Heart left ventricle (tissue), 16 donors: ENCODE data around the gene OR7A5. TPM values are rescaled to one million over a fixed set of nuclear protein-coding genes. Genes with fewer than 3 reads are reported as not detected.

Source experiments
- ATAC-seq, 4 donors: fragments of 200-7000 bp; cut with Tn5 transposase; one replicate each; pipeline ENCODE4 v1.9.1; 2020 to 2022; ENCODE audit warnings: moderate library complexity in 4 of 4, mild to moderate bottlenecking in 3 of 4, moderate number of reproducible peaks in 1 of 4
- DNase-seq, 5 donors: peaks; one replicate each; pipeline ENCODE4 v3.0.0-alpha.2; 2020
- H3K27ac ChIP-seq, 12 donors: fragments of 200-600 bp; sonication (generic) in 4 of 12; one replicate each; pipeline versions ENCODE4 v1.5.0 to v1.8.0; 2016 to 2022; ENCODE audit warnings: mild to moderate bottlenecking in 2 of 12
- H3K27me3 ChIP-seq, 9 donors: fragments of 200-600 bp; sonication (generic) in 2 of 9; one replicate each; pipeline versions ENCODE4 v1.5.1 to v1.8.0; 2016 to 2022; ENCODE audit warnings: mild to moderate bottlenecking in 3 of 9
- H3K36me3 ChIP-seq, 9 donors: fragments of 200-600 bp; sonication (generic) in 2 of 9; one replicate each; pipeline versions ENCODE4 v1.5.0 to v1.8.0; 2018 to 2022; ENCODE audit warnings: mild to moderate bottlenecking in 2 of 9
- H3K4me1 ChIP-seq, 12 donors: fragments of 200-600 bp; sonication (generic) in 4 of 12; one replicate each; pipeline versions ENCODE4 v1.5.0 to v1.8.0; 2016 to 2022; ENCODE audit warnings: mild to moderate bottlenecking in 3 of 12
- H3K4me3 ChIP-seq, 12 donors: fragments of 200-600 bp; sonication (generic) in 4 of 12; one replicate each; pipeline versions ENCODE4 v1.5.0 to v1.8.0; 2017 to 2022; ENCODE audit warnings: mild to moderate bottlenecking in 9 of 12, moderate library complexity in 4 of 12
- H3K9me3 ChIP-seq, 12 donors: fragments of 200-600 bp; sonication (generic) in 4 of 12; one replicate each; pipeline versions ENCODE4 v1.5.0 to v1.8.0; 2016 to 2022; ENCODE audit warnings: mild to moderate bottlenecking in 1 of 12
- CTCF ChIP-seq, 12 donors: fragments of 200-600 bp; sonication (generic) in 4 of 12; IDR thresholded peaks; one replicate each; pipeline versions ENCODE4 v1.5.0 to v1.8.0; 2018 to 2022; ENCODE audit warnings: antibody characterized with exemption in 12 of 12, mild to moderate bottlenecking in 5 of 12
- POLR2A ChIP-seq, 2 donors: fragments of 450-650 bp; IDR thresholded peaks; one replicate each; pipeline ENCODE4 v1.6.1; 2017; ENCODE audit warnings: antibody characterized with exemption in 2 of 2, mild to moderate bottlenecking in 2 of 2, moderate library complexity in 2 of 2
- WGBS, 4 donors: extraction: QIAGEN DNeasy Blood & Tissue Kit in 2 of 4; methylation state at CpG; one replicate each; pipeline versions ENCODE4 v1.1.5 to v1.1.7; 2013 to 2018; 5-methylcytosine and 5-hydroxymethylcytosine counted together
- intact Hi-C, 10 donors: fragments of 100-400 bp; cut with DNase I; formaldehyde crosslinking; loops; one replicate each; pipeline versions ENCODE4 v1.11.1 to v1.14.2; 2022
- long read RNA-seq, 3 donors: library from polyadenylated mRNA; unstranded; transcript quantifications; one replicate each; pipeline ENCODE4 v2.0.0, GENCODE V29; 2020 to 2021
- polyA plus RNA-seq, 2 donors: library from polyadenylated mRNA; stranded (reverse); fragments of 200-250 nt; gene quantifications; one replicate each; pipeline ENCODE4 v1.2.3, GENCODE V29; 2013
- total RNA-seq, 9 donors: library from RNA; depleted of rRNA in 2 of 9; stranded (reverse); fragments of >200 nt in 2 of 9; fragmentation: NEBNext Ultra II Directional in 3 of 9; extraction: Animal tissue kit (Norgen Biotek cat#: 25700) in 3 of 9; gene quantifications; one replicate each; pipeline versions ENCODE4 v1.1.0 to v1.2.4, GENCODE V29; 2016 to 2023
- donor health status: ischemic (EF 13 %, LVEDD 7.1; RV severe dilation, severe dysfunction).
- donor health status: healthy with polysubstance abuse.
- donor health status: DM: no; HTN: yes; CAD: no.
- donor health status: DM: no; HTN: no; CAD: no.
- donor health status: ischemic (EF 25% LVEDD 6.9; RV normal size, moderate dysfunction).
- donor health status: ischemic (EF 25% LVEDD 5.7; RV mildly dilated, moderate dysfunction).
- donor health status: healthy.
- donor health status: DM: yes; HTN: yes; CAD: no.
- donor health status: ischemic (EF 35%, LVEDD 5.7; RV mildly dilated, moderate dysfunction).
- donor health status: nonischemic (EF 11% LVEDD 7.7; RV severe dilation, severe dysfunction).
- donor health status: DM: yes; HTN: yes; CAD: no.
- donor health status: PGD.
- donor health status: ischemic (EF 29% LVEDD 5.4; RV normal size, mild dysfunction).
- donor health status: nonischemic (EF 23%, LVEDD 6.1; RV moderate dilation, normal function).

OR7A5 gene
- not detected for total RNA-seq
- polyA plus RNA-seq, result not detected
- long read RNA-seq, donor 1, result 0 reads
- long read RNA-seq, donor 2, result 0 reads
- long read RNA-seq, donor 3, result 0 reads

GRCh38 chr19:14835011-14835410, at the start of gene OR7A5, which contains the start of gene OR7C1:
Gene OR7A5, minus strand, starts transcription at chr19:14835185. Its CDS starts 6,944 bp downstream, at chr19:14828241.
Gene OR7C1, minus strand, starts transcription at chr19:14835185. Its CDS starts 35,049 bp downstream, at chr19:14800136.
- ATAC-seq (peak in 2 of 4 donors; percentile 32 to 45), DNase-seq (no peak)
- peaks cover 0 to 6% (median 0%) of the 10 kb centered on the region in 9 donors for H3K27me3 ChIP-seq
- no peaks in the 10 kb centered on the region for H3K36me3 ChIP-seq
- TF ChIP-seq POLR2A (IDR thresholded peaks at IDR 0.05) (no peak), CTCF (IDR thresholded peaks at IDR 0.05) (no peak)
- H3K4me1 ChIP-seq, result no peaks in the 10 kb centered on the region
- WGBS, 4 donors, result 8 to 16% (median 11%) methylated on average over 1 of the region's 1 CpG
- intact Hi-C loops, result no loop called here
- H3K9me3 ChIP-seq, result peaks cover 0 to 9% (median 0%) of the 10 kb centered on the region in 12 donors
- no peak within 1 kb of the TSS for H3K4me3 ChIP-seq
- peak within 1 kb of the TSS in 4 of 12 donors; percentile 16 to 55 (median 23) for H3K27ac ChIP-seq

- Histone ChIP-seq H3K27ac (no peak overlapping the region), H3K4me3 (no peak overlapping the region), H3K9me3 (peaks cover 0 to 13% (median 0%) of the 10 kb centered on the region in 12 donors), H3K36me3 (no peaks in the 10 kb centered on the region), H3K4me1 (no peaks in the 10 kb centered on the region), H3K27me3 (peaks cover 0 to 11% (median 0%) of the 10 kb centered on the region in 9 donors)
- TF ChIP-seq CTCF (IDR thresholded peaks at IDR 0.05) (peak in 10 of 12 donors; percentile 10 to 47 (median 28)), POLR2A (IDR thresholded peaks at IDR 0.05) (no peak)
- DNase-seq, result no peak
- intact Hi-C loops, result loop anchor here in 1 of 10 donors (5.0 kb wide), 1 partner anchor 281 kb away; no protein-coding TSS in a partner anchor
- WGBS, 4 donors, result 75 to 83% (median 80%) methylated on average over 4 of the region's 4 CpGs
- no peak for ATAC-seq
These were observed 36.7 kb upstream of the OR7A5 start for GRCh38 chr19:14871619-14872230.

GRCh38 chr19:14868497-14868896, 33.5 kb upstream of the OR7A5 start:
- Histone ChIP-seq H3K27me3 (peaks cover 0 to 11% (median 0%) of the 10 kb centered on the region in 9 donors), H3K9me3 (peaks cover 0 to 13% (median 0%) of the 10 kb centered on the region in 12 donors), H3K27ac (no peak overlapping the region), H3K4me3 (no peak overlapping the region), H3K4me1 (no peaks in the 10 kb centered on the region), H3K36me3 (no peaks in the 10 kb centered on the region)
- 60 to 66% (median 64%) methylated on average over 5 of the region's 5 CpGs for WGBS, 4 donors
- ATAC-seq, result no peak
- DNase-seq, result no peak
- TF ChIP-seq CTCF (IDR thresholded peaks at IDR 0.05) (no peak), POLR2A (IDR thresholded peaks at IDR 0.05) (no peak)
- intact Hi-C loops, result no loop called here

- no peak for DNase-seq
- Histone ChIP-seq H3K9me3 (no peaks in the 10 kb centered on the region), H3K4me1 (no peaks in the 10 kb centered on the region), H3K36me3 (no peaks in the 10 kb centered on the region), H3K4me3 (no peak within 1 kb of the TSS), H3K27me3 (peaks cover 0 to 9% (median 0%) of the 10 kb centered on the region in 9 donors), H3K27ac (no peak within 1 kb of the TSS)
- no peak for TF ChIP-seq POLR2A (IDR thresholded peaks at IDR 0.05)
- no peak for ATAC-seq
- intact Hi-C loops, result no loop called here
- 63 to 75% (median 70%) methylated on average over 5 of the region's 5 CpGs for WGBS, 4 donors
These were observed 13.8 kb upstream of the OR7A5 start, which contains the start of gene OR7A10 for GRCh38 chr19:14848822-14849221. Gene OR7A10, minus strand, starts transcription at chr19:14848922. Its CDS starts 7,045 bp downstream, at chr19:14841877.
